MM.1S (cell line): ENCODE data around the gene MAFF.

ENCODE experiments used
- DNase-seq: peaks from one replicate; pipeline ENCODE4 v3.0.0-alpha.2; 2015
- H2AFZ ChIP-seq: fragments of 300-600 bp; sonication (generic); 2 replicates; pipeline ENCODE4 v1.6.0; 2016; ENCODE audit warnings: antibody characterized with exemption, low read length
- H3F3A ChIP-seq: fragments of 300-600 bp; sonication (generic); 2 replicates; pipeline ENCODE4 v1.6.1; 2016; ENCODE audit warnings: mild to moderate bottlenecking, antibody characterized with exemption, low read length, moderate library complexity, mixed read lengths; ENCODE audit not compliant: insufficient read depth
- H3K27ac ChIP-seq: fragments of 300-600 bp; sonication (generic); 2 replicates; pipeline ENCODE4 v1.5.1; 2016; ENCODE audit warnings: mild to moderate bottlenecking, low read length
- H3K27me3 ChIP-seq: fragments of 300-600 bp; sonication (generic); replicated peaks from 2 replicates; pipeline ENCODE4 v1.6.0; 2016; ENCODE audit warnings: low read length; ENCODE audit not compliant: insufficient read depth
- H3K36me3 ChIP-seq: fragments of 300-600 bp; sonication (generic); replicated peaks from 2 replicates; pipeline ENCODE4 v1.6.1; 2016; ENCODE audit warnings: mild to moderate bottlenecking, low read length, mixed read lengths; ENCODE audit not compliant: insufficient read depth
- H3K4me1 ChIP-seq: fragments of 300-600 bp; sonication (generic); 2 replicates; pipeline ENCODE4 v1.6.1; 2016; ENCODE audit warnings: low read length, mixed read lengths
- H3K4me2 ChIP-seq: fragments of 300-600 bp; sonication (generic); 2 replicates; pipeline ENCODE4 v1.6.0; 2016; ENCODE audit warnings: low read depth, low read length
- H3K4me3 ChIP-seq: fragments of 300-600 bp; sonication (generic); 2 replicates; pipeline ENCODE4 v1.5.1; 2016; ENCODE audit warnings: low read length, mixed read lengths
- H3K79me2 ChIP-seq: fragments of 300-600 bp; sonication (generic); 2 replicates; pipeline ENCODE4 v1.6.1; 2016; ENCODE audit warnings: mixed run types, low read length, mixed read lengths
- H3K9ac ChIP-seq: fragments of 300-600 bp; sonication (generic); 2 replicates; pipeline ENCODE4 v1.6.1; 2016; ENCODE audit warnings: low read length, mixed read lengths
- H3K9me2 ChIP-seq: fragments of 300-600 bp; sonication (generic); replicated peaks from 2 replicates; pipeline ENCODE4 v1.6.1; 2016; ENCODE audit warnings: mild to moderate bottlenecking, low read length, mixed read lengths; ENCODE audit not compliant: insufficient read depth
- H3K9me3 ChIP-seq: fragments of 300-600 bp; sonication (generic); replicated peaks from 2 replicates; pipeline ENCODE4 v1.6.1; 2016; ENCODE audit warnings: mild to moderate bottlenecking, low read length, mixed read lengths; ENCODE audit not compliant: insufficient read depth
- H4K20me1 ChIP-seq: fragments of 300-600 bp; sonication (generic); 2 replicates; pipeline ENCODE4 v1.6.1; 2016; ENCODE audit warnings: mild to moderate bottlenecking, low read length, moderate library complexity, mixed read lengths; ENCODE audit not compliant: insufficient read depth
- EZH2 ChIP-seq: fragments of 300-600 bp; sonication (generic); optimal IDR thresholded peaks from 2 replicates; pipeline ENCODE3; 2017; ENCODE audit warnings: low read depth, mild to moderate bottlenecking, antibody characterized with exemption, low read length, mixed read lengths
- EZH2phosphoT487 ChIP-seq: fragments of 300-600 bp; sonication (generic); IDR thresholded peaks from 2 replicates; pipeline ENCODE4 v1.6.1; 2018; ENCODE audit warnings: antibody characterized with exemption, low read length
- TF ChIP-seq, protein P1 (sequence below): fragments of 300-600 bp; sonication (generic); IDR thresholded peaks from 2 replicates; pipeline ENCODE4 v1.5.1; 2016; ENCODE audit warnings: antibody characterized with exemption, low read length, mixed read lengths

Gene MAFF

DNA sequence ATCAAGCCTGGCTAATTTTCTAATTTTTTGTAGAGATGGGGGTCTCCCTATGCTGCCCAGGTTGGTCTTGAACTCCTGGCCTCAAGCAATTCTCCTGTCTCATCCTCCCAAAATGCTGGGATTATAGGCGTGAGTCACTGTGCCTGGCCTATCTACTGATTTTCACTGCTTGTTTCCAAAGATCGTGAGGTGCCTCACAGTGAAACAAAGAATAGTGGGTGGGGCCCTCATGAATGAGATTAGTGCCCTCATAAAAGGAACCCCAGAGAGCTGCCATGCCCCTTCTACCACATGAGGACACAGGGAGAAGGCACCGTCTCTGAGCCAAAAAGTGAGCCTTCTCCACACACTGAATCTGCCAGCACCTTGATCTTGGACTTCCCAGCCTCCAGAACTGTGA, 47.5 kb downstream of the MAFF start:
- peaks cover 2% of the 10 kb centered on the region for H3K36me3 ChIP-seq
- no peak for TF ChIP-seq EZH2
- TF ChIP-seq, protein P1, sequence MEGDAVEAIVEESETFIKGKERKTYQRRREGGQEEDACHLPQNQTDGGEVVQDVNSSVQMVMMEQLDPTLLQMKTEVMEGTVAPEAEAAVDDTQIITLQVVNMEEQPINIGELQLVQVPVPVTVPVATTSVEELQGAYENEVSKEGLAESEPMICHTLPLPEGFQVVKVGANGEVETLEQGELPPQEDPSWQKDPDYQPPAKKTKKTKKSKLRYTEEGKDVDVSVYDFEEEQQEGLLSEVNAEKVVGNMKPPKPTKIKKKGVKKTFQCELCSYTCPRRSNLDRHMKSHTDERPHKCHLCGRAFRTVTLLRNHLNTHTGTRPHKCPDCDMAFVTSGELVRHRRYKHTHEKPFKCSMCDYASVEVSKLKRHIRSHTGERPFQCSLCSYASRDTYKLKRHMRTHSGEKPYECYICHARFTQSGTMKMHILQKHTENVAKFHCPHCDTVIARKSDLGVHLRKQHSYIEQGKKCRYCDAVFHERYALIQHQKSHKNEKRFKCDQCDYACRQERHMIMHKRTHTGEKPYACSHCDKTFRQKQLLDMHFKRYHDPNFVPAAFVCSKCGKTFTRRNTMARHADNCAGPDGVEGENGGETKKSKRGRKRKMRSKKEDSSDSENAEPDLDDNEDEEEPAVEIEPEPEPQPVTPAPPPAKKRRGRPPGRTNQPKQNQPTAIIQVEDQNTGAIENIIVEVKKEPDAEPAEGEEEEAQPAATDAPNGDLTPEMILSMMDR = no peak
- TF ChIP-seq EZH2phosphoT487 = no peak
- peaks cover 74% of the 10 kb centered on the region for H3K4me1 ChIP-seq
- H3K9ac ChIP-seq = no peak overlapping the region
- H3K4me3 ChIP-seq = no peak overlapping the region
- DNase-seq = no peak
- H4K20me1 ChIP-seq = no peaks in the 10 kb centered on the region
- no peaks in the 10 kb centered on the region for H3K27me3 ChIP-seq
- no peak overlapping the region for H2AFZ ChIP-seq
- H3F3A ChIP-seq = peaks cover 28% of the 10 kb centered on the region
- H3K9me2 ChIP-seq = no peaks in the 10 kb centered on the region
- peak overlapping the region; percentile 78; the same call in 1 of the 2 replicates for H3K27ac ChIP-seq
- H3K9me3 ChIP-seq = no peaks in the 10 kb centered on the region
- H3K4me2 ChIP-seq = no peak overlapping the region
- peaks cover 85% of the 10 kb centered on the region for H3K79me2 ChIP-seq

DNA sequence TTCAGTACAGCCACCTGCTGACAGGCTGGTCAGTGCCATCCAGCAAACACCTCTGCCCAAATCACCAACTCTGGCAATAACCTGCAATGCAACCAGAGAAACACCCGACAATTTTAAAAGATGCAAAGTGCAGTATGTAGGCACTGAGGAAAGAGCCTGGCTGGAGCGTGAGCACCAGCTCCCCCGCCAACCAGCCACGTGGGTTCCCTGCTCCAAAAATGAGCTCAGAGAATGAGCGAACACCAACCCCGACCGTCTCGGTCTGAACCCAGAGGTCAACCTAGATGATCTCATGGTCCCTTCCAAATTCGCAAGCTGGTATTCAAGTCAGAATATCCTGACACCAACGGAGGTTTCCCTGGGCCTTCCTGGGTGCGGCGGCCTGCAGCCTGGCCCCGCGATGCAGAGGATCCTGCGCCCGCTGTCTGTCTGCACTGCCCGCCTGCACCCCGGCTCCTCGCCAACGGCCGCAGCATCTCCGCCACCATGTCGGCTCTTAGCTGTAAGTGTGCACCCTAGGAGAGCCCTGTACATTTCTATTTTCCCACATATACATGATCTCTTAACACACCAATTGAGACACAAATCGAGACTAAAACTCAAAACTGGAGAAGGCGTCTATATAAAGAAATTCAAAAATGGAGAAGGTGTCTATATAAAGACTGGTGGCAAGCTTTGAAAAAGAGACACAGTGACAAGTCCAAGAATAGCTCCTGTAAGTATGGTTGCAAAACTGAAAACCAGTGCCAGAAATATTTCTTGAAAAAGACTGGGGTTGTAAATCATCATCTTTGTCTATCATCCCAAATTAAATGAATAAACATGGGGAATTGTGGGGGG, 48.2 kb downstream of the MAFF start:
- peak overlapping the region; percentile 31; the same call in 1 of the 2 replicates for H3K4me3 ChIP-seq
- DNase-seq = no peak
- no peak overlapping the region for H2AFZ ChIP-seq
- TF ChIP-seq EZH2phosphoT487 = no peak
- TF ChIP-seq, protein P1 = no peak
- no peak for TF ChIP-seq EZH2
- H3K9me2 ChIP-seq = no peaks in the 10 kb centered on the region
- peak overlapping the region; percentile 66 for H3K4me2 ChIP-seq
- no peaks in the 10 kb centered on the region for H3K9me3 ChIP-seq
- peaks cover 2% of the 10 kb centered on the region for H3K36me3 ChIP-seq
- H3K4me1 ChIP-seq = peaks cover 69% of the 10 kb centered on the region
- no peaks in the 10 kb centered on the region for H4K20me1 ChIP-seq
- H3K79me2 ChIP-seq = peaks cover 92% of the 10 kb centered on the region
- H3K27ac ChIP-seq = peak overlapping the region; percentile 78
- H3K27me3 ChIP-seq = no peaks in the 10 kb centered on the region
- no peak overlapping the region for H3K9ac ChIP-seq
- peaks cover 23% of the 10 kb centered on the region for H3F3A ChIP-seq

DNA sequence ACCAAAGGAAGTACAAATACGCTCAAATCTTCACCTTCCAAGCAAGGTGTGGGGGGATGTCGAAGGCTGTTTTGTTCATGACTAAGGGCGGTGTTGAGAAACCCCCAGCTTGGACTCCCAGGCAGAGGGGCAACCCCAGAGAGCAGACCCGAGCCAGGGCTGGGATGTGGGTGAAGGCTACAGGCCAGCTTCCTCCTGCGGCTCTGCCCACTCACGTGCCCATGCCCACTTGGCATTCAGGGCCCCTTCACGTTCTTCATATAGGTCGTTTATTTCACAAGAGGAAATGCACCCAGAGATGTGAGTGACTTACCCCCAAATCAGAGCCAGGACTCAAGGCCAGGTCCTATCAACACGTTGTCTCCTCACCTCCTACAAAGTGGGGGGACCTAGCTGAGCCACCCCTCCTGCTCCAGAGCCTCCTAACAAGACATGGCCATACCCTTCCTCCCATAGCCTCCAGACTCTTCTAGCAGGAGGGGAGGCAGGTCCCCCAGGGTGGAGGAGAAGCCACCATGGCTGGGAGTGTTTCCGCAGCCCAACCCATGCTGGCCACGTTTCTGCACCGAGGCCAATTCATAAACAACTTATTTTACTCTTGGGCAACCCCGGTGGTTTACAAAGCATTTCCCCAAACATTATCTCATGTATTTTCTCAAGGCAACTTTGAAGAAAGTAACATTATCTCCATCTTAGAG, 49.0 kb downstream of the MAFF start:
- Histone ChIP-seq H3K79me2 (peaks cover 99% of the 10 kb centered on the region), H3K4me1 (peaks cover 63% of the 10 kb centered on the region), H3F3A (peaks cover 23% of the 10 kb centered on the region), H3K4me3 (peak overlapping the region; percentile 31; the same call in 1 of the 2 replicates), H3K27ac (peak overlapping the region; percentile 78), H4K20me1 (no peaks in the 10 kb centered on the region), H2AFZ (no peak overlapping the region), H3K27me3 (no peaks in the 10 kb centered on the region), H3K9me3 (no peaks in the 10 kb centered on the region), H3K9ac (no peak overlapping the region), H3K4me2 (peak overlapping the region; percentile 66; the same call in 1 of the 2 replicates), H3K9me2 (no peaks in the 10 kb centered on the region), H3K36me3 (peaks cover 2% of the 10 kb centered on the region)
- TF ChIP-seq, protein P1 = no peak
- TF ChIP-seq EZH2 (no peak), EZH2phosphoT487 (no peak)
- DNase-seq = no peak
